Stimulated activated CD4-positive, alpha-beta T cell treated with anti-CD3 and anti-CD28 coated beads, Interleukin-12 subunit alpha, Interleukin-12 subunit beta, amount 100 ng/mL, for 4 hours (primary cell): ENCODE data around the gene WNT1.

Source experiments
- DNase-seq: peaks from one replicate; pipeline ENCODE4 v3.0.0-alpha.2; 2020

Gene WNT1

DNA sequence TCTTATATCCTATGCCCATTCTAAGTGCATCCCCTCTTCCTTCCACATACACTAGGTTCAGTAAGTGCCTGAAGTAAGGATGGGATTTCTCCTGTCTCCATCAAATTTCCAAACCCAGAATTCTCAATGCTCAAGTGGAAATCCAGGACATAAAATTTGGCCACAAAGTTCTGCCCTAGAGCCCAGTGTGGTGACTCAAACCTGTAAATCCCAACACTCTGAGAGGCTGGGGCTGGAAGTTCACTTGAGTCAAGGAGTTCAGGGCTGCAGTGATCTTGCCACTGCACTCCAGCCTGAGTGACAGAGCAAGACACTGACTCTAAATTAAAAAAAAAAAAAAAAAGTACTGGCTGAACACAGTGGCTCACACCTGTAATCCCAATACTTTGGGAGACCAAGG is 16.3 kb upstream of the WNT1 start:
- DNase-seq = no peak

DNA sequence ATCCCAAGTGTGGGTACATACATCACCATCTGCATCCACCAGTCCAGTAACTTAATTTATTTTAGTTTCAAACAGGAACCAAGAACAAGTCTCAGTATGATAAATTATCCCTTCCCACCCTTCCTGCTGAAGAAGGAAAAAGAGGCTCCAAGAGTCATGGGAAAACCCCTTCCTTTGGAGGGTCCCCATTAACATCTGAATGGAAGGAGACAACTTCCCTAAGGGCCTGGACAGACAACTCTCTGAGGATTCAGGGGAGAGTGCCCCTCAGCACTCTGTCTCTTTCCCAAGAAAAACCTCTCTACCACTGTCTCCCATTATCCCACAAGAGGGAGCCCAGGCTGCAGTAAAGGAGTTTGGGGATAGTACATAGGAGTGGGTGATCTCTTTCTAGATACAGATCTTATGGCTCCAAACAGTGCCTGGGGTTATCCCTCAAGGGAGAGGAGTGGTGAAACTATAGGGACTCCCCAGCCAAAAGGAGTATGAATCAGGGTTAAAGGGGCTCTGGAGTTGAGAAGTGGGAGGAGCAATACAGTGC is 12.8 kb upstream of the WNT1 start:
- no peak for DNase-seq

DNA sequence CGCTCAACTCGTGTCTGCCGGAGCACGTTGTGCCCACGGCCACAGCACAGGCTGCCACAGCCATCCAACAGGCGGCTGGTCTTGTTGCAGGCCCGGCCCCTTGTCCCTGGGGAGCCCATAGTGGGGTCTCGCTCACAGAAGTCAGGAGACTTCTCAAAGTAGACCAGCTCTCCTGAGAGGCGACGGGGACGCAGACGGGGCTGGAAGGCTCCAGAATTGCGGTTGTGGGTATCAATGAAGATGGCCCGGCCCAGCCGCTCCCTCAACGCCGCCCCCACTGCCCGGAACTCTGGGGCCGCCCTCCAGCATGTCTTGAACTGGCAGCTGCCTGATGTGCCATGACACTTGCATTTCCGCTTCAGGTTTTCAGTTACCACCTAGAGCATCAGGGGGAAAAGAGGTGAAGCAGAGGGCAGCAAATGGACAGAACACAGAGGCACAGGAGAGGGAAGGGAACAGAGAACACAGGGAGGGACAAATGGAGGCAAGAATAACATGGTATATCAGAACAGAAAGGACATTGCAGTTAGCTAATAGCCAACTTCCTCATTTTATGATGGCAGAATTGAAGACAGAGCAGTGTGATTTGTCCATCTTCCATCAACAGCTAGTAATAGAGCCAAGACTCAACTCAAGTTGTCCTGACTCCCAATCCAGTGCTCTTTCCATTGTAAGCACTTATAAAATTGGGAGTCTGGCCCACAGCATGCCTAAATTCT is 11.8 kb upstream of the WNT1 start:
- DNase-seq = no peak

- DNase-seq = no peak
These were observed 10.1 kb upstream of the WNT1 start for GRCh38 chr12:48967991-48968390.

DNA sequence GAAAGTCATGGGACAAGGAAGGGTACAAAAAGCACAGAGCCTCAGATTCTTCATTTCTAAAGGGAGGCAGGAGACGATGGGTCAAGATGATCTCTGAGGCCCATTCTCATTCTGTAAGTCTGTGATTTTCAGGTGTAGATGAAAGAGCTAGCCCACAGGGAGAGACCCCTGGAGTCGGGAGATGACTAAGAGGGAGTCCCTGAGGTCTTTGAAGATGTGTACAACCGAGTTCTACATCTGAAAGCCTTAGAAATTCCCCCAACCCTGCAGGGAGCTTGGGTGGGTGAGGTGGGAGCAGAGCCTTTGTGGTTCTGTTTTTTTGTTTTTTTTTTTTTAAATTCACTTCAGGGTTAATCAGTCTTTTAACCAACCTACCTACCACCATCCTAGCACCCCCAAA is 9.7 kb upstream of the WNT1 start:
- no peak for DNase-seq

DNA sequence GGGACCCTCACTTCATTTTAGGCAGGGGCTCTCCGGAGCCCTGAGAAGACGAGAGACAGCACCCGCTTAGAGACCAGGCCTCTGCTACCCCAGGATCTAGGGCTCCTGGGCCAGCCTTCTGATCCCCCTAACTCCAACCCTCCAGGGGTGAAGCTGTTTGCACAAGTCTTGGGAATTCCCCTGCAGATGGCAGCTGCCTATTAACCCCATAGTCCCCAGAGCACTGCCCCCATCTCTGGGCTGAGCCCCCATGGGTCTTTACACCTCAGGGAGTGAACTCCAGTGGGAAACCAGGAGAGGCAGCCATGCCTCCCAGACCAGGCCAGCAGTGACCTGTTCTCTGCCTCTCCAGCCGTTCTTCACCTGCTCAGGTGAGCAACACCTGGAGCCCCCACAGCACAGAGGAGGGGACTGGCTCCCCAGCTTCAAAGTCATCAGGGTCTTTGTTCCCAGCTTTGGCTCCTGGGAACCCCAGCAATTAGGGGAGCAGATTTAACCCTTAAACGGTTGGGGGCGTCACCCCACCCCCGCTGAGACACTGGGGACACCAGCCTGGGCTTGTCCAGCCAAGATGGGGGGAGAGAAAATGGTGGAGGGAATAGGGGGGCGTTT is 8.9 kb upstream of the WNT1 start:
- no peak for DNase-seq

GRCh38 chr12:48969833-48970701 is 8.1 kb upstream of the WNT1 start:
- peak; percentile 57 for DNase-seq

DNA sequence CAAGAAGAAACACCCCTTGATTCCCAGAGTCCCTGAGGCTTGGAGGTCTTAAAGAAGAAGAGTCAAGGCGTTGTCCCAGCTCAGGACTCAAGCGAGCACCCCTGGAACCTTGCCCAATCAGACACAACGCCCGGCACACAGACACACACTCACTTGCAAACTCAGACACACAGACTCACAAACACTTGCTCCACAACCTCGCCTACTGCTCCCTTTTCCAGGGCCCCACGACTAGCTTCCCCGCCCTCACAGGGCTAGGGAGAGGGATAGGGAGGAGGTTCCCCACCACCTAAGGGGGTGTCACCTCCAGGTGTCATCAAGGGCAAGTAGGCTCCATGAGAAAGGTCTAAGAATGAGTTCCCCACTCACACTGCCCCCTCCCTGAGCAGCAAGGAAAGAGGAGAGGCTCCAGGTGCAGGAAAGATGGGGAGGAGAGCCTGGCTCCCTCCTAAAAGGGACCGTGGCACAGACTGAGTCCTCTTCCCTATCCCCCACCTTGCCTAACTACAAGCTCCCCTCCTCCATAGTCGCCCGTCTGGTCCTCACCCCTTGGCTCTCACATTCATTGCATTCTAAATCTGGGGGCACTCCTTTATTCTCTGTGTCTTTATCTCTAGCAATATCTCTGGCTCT is 7.3 kb upstream of the WNT1 start:
- DNase-seq = no peak

- peak; percentile 16 for DNase-seq
These were observed 5.7 kb upstream of the WNT1 start for GRCh38 chr12:48972213-48972951.

GRCh38 chr12:48972952-48973483 is 5.1 kb upstream of the WNT1 start:
- DNase-seq = no peak

GRCh38 chr12:48973531-48973930 is 4.6 kb upstream of the WNT1 start:
- no peak for DNase-seq

- peak; percentile 37 for DNase-seq
These were observed 4.0 kb upstream of the WNT1 start for GRCh38 chr12:48973941-48974673.

DNA sequence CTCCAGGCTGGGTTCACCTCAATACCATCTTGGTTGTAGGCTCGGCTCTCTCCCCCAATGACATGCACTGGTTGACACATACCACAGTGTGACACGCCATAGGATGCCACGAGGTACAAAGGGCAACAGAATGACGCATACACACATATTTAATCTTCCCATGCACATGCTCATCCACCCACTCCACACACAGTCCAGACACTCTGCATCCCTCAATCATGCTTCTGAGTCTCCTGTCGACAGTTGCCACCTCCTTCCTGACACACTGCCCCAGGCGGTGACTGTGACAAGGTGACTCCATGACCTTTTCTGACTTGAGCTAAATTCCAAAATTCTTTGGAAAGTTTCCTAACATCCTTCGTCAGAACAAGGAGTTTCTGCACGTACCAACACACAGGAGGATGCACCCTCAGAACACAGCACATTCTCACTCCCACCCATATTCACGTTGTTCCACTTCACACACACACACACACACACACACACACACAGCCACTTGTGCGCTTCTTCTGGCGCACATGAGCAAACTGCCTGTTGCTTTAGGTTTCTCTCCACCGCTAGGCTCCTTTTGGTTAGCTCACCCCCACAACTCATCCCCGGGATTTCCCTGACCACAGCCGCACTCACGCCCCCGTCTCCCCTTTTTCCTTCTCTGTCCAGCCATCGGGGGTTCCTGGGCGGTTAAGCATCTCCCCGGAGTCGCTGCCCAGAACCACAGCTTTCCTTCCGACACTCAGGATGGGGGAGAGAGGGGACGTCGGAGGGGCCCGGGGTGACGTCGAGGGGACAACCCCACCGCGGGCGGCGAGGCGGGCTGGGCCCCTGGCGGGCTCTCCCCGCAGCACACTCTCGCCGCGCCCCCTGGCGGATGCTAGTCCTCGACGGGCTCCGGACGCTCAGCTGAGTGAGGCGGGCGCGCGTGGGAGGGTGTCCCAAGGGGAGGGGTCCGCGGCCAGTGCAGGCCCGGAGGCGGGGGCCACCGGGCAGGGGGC is 536 bp upstream of the WNT1 start:
- peak; percentile 83 for DNase-seq

- no peak for DNase-seq
These were observed 849 bp downstream of the WNT1 start for GRCh38 chr12:48978741-48979601.

DNA sequence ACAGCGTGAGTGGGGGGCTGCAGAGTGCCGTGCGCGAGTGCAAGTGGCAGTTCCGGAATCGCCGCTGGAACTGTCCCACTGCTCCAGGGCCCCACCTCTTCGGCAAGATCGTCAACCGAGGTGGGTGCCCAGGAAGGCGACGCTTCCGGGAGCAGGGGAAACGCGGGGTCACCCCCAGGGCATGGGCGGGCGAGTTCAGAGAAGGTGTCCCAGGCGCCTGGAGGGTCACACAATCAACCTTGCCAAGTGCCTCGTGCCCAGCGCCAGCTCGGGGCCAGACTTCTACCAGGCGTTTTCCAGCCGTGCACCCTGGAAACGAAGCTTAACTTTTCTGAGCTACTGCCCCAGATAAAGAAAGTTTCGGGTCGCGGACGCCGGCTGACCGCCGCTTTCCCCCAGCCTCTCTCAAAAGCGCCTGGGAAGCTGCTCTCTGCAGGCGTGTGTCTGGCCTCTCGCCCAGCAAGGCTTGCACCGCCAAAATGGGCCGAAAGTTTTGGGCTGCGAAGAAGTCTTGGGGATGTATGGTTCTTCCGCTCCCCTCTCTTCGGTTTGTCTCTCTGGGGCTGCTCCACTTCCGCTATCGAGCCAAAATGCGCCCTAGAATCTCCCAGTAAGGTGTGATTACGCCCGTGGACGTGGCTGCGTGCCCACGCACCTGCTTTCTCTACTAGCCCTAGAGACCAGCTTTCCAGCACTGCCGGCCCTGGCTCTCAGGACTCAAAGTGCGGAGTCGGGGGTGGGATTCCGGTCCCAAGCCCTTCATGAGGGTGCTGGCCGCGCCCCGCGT is 1.7 kb downstream of the WNT1 start:
- no peak for DNase-seq

DNA sequence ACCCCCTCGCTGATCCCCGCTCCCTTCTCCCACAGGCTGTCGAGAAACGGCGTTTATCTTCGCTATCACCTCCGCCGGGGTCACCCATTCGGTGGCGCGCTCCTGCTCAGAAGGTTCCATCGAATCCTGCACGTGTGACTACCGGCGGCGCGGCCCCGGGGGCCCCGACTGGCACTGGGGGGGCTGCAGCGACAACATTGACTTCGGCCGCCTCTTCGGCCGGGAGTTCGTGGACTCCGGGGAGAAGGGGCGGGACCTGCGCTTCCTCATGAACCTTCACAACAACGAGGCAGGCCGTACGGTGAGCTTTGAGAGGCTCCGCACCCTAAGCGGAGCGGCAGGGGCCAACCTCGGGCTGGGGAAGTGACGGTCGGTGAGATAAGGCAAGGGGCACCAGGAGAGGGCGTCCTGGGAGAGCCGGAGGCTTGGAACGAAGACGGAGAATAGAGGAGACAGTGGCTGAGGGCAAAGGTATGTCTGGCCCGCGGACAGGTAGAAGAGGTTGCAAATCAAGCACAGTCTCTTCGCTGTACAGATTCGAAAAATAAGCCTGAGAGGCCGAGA is 2.3 kb downstream of the WNT1 start:
- no peak for DNase-seq

DNA sequence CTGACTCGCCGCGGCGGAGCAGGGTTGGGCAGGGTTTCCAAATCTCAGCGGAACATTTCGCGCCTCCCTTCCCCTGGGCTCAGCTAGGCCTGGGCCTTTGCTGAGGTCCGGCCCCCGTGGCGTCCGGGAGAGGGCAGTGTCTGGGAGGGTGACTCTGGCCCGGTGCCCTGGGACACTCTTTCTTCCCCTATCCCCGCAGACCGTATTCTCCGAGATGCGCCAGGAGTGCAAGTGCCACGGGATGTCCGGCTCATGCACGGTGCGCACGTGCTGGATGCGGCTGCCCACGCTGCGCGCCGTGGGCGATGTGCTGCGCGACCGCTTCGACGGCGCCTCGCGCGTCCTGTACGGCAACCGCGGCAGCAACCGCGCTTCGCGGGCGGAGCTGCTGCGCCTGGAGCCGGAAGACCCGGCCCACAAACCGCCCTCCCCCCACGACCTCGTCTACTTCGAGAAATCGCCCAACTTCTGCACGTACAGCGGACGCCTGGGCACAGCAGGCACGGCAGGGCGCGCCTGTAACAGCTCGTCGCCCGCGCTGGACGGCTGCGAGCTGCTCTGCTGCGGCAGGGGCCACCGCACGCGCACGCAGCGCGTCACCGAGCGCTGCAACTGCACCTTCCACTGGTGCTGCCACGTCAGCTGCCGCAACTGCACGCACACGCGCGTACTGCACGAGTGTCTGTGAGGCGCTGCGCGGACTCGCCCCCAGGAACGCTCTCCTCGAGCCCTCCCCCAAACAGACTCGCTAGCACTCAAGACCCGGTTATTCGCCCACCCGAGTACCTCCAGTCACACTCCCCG is 3.0 kb downstream of the WNT1 start:
- peak; percentile 23 for DNase-seq
